HG02642 (cell line): ENCODE data around the gene PEPD.
"Not testable (repeated sequence)": the region's sequence is repeated elsewhere in the genome, so short reads cannot be mapped to it uniquely, and the experiment has no call there.

Experiments
- ATAC-seq: cut with Tn5 transposase; IDR thresholded peaks from one replicate; pipeline ENCODE4 v1.9.1; 2021; ENCODE audit warnings: mild to moderate bottlenecking; ENCODE audit not compliant: unreplicated experiment, poor library complexity

The PEPD gene

GRCh38 chr19:33481863-33482262 is 39.7 kb downstream of the PEPD start:
- ATAC-seq: no peak

DNA sequence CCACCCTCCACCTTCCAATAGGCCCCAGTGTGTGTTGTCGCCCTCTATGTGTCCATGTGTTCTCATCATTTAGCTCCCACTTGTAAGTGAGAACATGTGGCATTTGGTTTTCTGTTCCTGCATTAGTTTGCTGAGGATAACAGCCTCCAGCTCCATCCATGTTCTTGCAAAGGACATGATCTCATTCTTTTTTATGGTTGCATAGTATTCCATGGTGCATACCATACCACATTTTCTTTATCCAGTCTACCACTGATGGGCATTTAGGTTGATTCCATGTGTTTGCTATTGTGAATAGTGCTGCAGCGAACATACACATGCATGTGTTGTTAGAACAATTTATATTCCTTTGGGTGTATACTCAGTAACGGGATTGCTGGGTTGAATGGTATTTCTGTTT is 42.0 kb downstream of the PEPD start:
- not testable (repeated sequence) for ATAC-seq

DNA sequence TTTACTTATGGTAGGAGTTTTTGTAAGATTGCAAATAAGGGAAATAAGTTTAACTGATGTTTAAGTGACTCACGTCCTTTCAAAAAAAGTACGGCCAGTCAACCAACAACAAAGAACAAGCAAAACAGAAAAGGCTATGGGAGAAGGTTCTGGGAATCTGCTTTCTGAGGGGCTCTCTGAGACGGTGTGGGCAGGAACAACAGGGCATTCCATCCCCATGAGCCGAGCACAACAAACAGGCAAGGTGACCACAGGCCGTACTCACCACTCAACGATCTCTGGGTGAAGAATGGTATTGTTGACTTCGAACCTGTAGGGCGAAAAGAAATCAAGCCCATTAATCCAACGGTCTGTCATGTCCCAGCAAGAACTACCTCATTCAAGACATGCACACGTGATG is 43.8 kb downstream of the PEPD start:
- ATAC-seq: no peak

DNA sequence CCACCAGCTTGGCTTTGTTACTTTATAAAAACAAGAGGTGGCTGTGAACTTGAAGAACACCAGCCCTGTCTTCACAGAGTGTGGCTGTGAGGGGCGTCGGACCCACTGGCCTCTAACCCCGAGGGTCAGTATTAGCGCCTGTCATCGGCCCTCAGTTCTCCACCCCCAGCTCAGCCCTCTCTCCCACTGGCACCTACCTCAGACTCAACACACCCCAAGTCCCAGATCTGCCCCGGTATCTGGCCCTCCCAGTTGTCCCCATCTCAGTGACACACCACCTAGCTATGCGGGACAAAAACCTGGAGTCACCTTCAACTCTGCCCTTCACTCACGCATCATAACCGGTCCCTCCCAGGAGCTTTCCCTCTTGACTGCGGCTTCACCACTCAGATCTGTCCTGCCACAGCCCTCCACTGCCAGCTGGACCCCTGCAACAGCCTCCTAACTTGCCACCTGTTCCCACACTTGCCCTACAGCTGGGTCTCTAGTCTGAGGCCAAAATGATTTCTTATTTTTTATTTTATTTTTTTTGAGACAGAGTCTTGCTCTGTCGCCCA is 45.4 kb downstream of the PEPD start:
- no peak for ATAC-seq

DNA sequence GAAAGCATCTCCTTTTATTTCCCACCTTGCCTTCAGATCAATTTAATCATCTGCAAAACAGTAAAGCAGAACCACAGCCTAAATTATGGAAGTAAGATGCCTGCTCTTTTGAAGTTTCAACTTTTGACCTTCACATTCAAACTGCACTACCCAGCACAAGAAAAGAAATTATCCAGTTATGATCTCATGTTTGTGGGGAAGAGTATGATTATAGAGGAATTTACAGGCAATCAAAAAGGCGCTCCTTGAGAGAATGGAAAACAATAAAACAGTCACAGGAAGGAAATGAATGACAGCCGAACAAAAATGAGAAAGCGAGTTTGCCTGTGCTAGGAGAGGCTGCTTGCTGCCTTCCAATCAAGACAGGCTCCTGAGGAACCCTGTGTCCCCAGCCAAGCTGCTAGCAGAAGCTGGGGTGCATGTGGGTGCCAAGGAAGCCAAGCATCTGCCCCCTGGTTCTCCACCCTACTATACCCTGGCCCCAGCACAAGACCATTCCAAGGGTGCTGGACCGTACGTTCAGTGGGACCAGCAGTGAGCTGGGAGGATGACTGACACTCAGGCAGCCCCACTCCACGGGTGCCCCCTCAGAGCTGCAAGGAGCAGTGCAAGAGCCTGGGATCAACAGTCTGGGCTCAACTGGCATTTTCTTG is 47.8 kb downstream of the PEPD start:
- no peak for ATAC-seq

DNA sequence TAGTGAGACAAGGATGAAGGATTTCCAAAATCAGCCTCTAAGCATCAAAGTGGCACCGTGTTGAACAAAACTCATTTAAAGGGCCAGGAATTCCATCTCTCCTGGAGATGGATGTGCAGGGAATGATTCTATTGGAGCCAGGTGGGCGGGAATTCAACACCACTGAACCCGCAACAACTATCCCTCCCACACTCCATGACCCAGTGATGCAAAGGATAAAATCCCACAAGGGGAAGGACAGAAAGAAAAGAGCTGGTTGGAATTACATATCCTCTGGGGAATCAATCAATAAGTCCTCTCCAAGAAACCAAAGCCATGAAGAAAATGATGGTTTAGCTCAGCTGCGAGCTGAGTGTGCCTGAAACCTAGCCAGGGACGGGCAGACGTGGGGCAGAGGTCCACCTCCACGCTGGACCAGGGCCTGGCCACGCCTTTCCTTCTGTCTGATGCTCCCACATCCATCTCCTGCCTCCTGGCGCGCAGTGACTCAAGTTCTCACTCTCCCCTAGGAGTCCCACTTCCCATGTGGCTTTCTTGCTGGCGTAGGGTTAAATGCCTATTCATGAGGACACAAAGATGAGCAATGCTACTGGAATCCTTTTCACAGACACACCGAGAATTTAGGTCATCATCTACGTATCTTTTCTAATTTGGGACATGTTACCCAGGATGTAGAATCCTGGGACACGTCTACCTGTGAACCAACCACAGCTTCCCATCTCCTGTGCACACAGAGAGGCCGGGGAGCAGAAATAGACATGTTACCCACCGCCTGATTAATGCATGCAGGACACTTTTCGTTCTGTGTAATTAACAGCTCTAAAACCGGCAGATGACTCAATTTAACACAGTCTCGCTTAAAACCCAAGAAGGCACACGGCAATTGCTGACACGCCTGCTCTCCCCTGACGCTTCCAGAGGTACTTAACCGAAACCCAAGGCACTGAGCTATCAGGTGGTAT is 48.6 kb downstream of the PEPD start:
- no peak for ATAC-seq

DNA sequence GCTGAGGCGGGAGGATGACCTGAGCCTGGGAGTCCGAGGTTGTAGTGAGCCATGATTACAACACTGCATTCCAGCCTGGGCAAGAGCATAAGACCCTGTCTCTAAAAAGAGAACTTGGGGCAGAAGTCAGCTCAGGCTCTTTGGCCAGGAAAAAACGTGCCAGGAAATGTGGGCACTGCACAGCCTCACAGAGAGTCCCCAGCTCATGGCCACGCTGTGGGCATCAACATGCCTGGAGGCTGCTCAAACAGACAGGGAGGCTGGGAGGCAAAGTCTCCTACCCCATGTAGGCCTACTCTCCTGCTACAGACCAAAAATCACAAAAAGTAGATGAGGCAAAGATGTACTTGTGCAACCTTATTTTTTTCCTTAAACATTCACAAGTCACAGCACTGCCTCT is 49.4 kb downstream of the PEPD start:
- ATAC-seq: no peak

GRCh38 chr19:33471111-33471996 is 50.2 kb downstream of the PEPD start:
- no peak for ATAC-seq

- no peak for ATAC-seq
These were observed 50.9 kb downstream of the PEPD start for GRCh38 chr19:33470686-33471085.

- no peak for ATAC-seq
These were observed 51.6 kb downstream of the PEPD start for GRCh38 chr19:33470040-33470330.

DNA sequence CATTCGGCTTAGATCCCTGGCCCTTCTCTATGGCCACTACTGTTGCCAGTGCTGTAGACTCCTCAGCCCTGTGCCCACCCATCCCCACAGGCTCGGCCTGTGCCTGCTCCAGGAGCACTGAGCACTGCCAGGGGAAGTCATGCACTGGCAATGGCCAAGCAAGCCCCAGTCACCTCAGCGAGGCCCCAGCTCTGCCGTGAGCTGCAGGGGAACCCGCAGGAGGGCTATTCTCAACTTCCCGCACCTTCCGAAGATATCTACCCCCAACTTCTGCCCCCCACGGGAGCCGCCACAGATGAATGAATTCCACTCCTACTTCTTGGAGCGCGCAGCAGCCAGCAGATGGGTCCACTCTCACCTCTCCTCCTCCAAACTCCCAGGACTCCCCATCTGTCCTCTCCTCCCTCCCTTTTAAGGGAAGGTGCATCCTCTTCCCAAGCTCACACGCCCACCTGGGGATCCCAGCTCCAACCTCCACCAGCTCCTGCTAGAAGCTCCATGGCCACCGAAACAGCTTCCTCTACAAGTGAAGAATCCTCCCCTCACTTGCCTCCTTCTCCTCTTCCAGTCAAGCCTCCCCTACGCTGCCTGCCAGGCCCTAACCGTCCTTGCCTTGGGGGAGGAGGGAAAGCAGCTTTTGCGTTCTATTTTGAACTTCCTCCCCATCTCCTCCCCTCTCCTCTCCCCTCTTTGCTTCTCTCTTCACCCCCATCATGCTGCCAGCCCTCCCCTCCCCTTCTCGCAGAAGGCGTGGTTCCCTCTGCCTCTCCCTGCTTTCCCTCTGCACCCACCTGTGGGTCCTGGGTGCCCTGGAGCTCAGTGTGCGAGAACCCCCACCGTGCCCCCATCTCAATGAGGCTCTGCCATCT is 52.2 kb downstream of the PEPD start:
- no peak for ATAC-seq

GRCh38 chr19:33468361-33469170 is 53.0 kb downstream of the PEPD start:
- ATAC-seq: no peak

DNA sequence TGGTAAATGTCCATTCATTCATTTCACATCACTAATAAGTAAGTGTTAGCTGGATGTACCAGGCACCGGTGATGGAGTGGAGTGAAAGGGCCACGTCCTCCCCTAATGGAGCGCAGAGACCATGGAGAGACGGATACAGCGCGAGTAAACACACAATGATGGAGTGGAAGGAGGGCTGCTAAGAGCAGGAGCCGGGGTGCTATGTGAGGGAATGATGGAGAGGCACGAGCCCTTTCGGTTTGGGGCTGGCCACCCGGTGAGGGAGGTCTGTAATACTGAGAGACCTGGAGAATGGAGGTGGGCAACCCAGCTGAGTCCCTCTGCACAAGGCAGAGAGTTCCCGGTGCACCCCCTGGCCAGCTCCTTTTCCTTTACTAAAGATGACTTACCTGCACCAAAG is 53.7 kb downstream of the PEPD start:
- no peak for ATAC-seq

DNA sequence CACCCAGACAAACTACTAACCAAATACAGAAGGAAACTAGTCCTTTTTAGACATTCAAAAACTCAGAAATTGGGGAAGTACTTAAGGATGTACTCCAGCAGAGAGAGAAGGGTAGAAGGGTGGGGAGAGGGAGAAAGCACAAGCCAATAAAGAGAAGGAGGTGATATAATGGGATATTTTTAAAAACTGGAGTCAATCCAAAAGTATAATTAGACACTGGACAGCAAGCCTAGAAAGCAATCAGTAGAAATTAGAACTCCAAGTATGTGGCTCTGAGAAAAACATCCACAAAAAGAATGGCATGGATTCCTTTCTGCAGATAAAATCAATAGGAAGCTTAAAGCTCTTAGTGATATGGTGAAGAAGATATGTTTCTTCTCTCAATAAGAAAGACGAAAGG is 55.8 kb downstream of the PEPD start:
- no peak for ATAC-seq

DNA sequence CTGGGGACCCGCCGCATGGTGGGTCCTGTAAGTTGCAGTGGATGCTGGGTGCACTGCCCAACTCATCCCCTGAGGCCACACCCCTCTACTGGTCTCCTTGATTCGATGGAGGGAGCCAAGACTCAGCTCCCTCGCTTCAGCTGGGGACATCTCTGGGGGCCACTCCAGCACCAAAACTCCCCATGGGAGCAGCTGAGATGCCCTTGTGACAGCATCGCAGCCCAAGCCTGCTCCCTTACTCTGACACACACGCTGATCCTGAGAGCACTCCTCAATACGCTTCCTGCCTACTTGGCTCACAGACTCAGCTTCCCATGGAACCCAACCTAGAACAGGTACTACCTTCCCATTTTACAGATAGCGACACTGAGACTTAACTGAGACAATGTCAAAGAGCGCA is 56.2 kb downstream of the PEPD start:
- ATAC-seq: no peak

DNA sequence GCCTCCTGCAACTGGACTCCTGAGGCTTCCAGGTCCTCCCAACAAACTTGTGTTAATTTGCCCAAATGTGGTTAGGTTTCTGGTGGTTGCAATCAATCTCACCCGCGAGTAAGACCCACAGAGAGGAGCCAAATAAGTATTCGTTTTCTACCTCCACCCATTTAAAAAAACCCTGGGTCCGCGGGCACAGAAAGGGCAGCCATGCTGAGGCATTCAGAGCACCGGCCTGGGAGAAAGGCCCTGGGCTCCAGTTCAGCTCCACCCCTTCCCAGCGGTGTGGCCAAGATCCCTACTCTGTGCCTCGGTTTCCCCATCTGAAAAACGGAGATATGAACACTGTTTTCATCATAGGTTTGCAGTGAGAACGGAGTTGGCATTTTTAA is 56.9 kb downstream of the PEPD start:
- ATAC-seq: no peak

DNA sequence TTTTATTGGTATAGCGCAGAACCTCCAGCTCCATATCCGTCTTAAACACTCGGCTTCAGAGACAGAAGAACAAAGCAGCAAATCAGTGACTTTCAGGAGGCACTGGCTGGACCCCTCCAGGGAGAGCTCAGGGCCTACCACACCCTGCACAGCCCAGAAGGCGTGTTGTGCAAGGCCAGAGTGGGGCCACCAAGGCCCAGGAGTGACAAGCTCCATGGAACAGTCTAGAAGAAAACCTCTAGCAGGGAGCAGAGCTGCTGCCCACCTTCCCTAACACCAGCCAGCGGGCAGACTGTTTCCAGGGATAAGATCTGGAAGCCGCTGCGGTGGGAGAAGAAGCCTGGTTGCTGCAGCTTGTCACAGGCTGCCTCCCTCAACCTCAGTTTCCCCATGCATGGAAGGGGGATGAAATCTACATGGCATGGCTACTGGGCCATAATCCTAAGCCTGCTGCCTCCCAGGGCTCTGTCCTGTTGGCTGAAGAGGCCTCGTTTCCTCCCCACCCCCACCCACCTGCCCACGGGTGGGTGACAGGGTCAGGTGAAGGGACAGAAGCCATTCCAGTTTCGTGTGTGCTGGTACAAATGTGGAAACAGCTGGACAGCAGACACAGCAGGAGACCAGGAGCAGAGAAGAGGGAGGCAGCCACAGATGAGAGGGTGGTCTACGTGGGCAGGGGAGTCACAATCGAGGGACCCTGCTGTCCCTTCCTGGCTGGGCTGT is 57.4 kb downstream of the PEPD start:
- ATAC-seq: no peak

DNA sequence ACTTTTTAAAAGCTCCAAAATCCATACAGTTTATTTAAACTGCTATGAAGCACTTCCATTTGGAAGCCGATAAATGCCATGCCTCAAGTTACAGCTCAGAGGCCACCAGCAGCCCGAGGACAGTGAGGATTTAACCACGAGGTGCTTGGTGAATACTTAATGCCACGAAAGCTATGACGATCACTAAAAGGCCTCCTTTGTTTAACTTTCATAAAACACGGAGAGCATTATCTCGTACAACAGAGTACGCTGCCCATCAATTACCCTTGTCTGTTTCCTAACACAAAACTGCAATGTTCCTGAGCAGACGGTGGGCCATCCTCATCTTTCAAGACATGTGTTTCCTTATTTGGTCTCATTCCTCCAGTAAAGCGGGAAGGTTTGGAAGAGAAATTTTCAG is 58.4 kb downstream of the PEPD start:
- no peak for ATAC-seq
